GM21529 (cell line): ENCODE measurements around the gene EFNA1.
"Not testable (repeated sequence)": the region's sequence is repeated elsewhere in the genome, so short reads cannot be mapped to it uniquely, and the experiment has no call there.

ENCODE experiments used
- ATAC-seq: cut with Tn5 transposase; IDR thresholded peaks from one replicate; pipeline ENCODE4 v1.9.1; 2021; ENCODE audit not compliant: unreplicated experiment

EFNA1 gene

DNA sequence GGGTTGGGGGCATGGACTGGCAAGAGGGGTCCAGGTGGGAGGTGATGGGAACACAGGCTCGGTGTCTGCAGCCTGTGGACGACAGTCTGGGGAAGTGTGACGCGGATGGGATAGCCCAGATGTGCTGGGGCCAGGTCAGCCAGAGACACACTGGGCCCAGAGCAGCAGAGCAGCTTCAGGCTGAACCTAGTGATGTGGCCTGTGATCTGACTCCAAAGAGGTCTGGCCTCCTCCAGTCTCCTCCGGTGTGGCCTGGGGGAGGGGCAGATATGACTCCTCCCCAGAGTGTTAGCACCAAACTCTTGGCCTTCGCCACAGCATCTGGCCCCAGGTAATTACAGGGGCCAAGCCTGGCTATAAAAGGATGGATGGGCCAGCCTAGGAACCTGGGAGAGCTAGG, 35.5 kb upstream of the EFNA1 start:
- ATAC-seq: no peak

DNA sequence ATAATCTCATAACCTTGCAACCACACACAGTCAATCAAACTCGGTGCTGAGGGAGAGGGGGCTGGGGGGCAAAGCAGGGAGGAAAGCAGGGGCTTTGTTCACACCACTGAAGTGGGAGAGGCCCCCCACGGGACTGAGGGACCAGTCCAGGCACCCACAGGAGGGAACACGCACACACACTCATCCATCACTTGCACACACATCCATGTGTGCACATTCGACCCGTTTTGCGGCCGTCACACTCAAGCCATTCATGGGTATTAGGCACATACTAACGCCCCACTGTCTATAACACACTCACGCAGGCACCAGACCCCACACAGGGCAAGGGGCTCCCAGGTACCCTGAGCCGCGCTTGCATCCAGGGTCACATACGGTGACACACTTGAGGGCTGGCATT, 35.0 kb upstream of the EFNA1 start:
- no peak for ATAC-seq

DNA sequence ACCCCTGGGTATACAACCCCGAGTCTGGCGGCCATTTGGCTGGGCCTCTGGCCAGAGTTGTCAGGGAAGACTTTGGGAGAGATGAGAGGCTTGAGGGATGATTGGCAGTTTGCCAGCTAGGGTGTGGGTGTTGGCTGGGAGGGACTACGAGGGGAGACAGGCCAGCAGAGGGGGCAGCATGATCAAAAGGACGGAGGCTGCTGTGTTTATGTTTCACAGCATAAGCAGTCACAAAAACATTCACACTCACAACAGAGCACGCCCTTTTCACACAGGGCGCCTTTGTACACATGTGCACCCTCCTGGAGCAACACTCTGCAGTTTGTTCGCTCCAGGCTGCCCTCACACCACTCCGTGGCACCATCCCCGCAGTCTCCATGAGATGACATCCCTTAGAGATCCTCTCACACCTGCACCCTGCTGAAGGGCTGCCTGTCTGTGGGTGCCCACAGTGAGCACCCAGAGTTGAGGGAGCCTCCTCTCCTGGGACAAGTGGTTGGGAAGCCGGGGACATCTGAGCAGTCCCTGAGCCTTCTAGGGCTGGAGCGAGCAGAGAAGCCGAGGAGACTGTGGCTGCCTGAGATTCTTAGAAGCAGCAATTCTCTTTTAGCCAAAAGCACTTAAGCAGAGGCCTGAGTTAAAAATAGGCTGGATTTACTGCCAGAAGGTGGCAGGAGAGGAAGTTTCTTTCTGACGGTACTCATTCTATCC, 33.6 kb upstream of the EFNA1 start:
- no peak for ATAC-seq

GRCh38 chr1:155094622-155094948, 33.1 kb upstream of the EFNA1 start:
- ATAC-seq: no peak

DNA sequence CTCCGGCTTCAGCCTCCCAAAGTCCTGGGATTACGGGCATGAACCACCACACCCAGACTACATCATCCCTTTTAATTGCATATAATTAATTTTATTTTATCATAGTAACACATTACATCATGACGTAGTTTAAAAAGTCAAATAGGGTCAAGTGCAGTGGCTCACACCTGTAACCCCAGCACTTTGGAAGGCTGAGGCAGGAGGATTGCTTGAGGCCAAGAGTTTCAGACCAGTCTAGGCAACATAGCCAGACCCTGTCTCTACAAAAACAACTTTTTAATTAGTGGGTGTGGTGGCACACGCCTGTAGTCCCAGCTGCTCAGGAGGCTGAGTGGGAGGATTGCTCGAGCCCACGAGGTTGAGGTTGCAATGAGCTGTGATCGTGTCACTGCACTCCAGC, 28.3 kb upstream of the EFNA1 start:
- ATAC-seq: no peak

DNA sequence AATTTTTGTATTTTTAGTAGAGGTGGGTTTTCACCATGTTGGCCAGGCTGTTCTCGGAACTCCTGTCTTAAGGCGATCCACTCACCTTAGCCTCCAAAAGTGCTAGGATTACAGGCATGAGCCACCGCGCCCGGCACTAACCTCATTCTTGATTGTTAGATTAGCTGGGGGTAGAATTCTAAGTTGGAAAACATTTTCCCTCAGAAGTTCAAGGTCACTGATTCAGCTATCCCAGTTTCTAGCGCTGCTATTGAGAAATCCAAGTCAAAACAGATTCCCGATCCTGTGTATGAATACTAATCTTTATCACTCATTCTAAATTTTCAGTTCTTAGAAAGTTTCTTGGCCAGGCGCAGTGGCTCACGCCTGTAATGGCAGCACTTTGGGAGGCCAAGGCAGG, 24.4 kb upstream of the EFNA1 start:
- no peak for ATAC-seq

- ATAC-seq: no peak
Measured at GRCh38 chr1:155104605-155105534, 22.8 kb upstream of the EFNA1 start.

DNA sequence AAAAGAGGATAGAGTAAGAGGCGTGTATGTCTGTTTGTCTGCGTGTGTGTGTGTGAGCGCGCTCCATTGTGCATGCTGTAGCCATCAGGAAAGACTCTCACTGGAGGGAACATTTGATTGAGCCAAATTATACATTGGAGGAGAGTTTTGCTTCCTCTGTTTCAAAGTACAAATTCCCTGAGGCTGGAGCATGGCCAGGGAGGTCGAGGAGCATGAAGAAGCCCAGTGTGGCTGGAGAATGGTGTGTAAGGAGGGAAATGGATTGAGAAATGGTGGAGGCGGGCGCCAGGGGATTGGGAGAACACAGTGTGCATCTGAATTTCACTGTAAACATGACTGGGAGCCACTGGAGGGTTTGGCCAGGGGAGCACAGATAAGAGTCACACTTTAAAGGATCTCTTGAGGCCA, 22.1 kb upstream of the EFNA1 start:
- ATAC-seq: no peak

GRCh38 chr1:155106862-155107261, 20.8 kb upstream of the EFNA1 start:
- ATAC-seq: no peak

DNA sequence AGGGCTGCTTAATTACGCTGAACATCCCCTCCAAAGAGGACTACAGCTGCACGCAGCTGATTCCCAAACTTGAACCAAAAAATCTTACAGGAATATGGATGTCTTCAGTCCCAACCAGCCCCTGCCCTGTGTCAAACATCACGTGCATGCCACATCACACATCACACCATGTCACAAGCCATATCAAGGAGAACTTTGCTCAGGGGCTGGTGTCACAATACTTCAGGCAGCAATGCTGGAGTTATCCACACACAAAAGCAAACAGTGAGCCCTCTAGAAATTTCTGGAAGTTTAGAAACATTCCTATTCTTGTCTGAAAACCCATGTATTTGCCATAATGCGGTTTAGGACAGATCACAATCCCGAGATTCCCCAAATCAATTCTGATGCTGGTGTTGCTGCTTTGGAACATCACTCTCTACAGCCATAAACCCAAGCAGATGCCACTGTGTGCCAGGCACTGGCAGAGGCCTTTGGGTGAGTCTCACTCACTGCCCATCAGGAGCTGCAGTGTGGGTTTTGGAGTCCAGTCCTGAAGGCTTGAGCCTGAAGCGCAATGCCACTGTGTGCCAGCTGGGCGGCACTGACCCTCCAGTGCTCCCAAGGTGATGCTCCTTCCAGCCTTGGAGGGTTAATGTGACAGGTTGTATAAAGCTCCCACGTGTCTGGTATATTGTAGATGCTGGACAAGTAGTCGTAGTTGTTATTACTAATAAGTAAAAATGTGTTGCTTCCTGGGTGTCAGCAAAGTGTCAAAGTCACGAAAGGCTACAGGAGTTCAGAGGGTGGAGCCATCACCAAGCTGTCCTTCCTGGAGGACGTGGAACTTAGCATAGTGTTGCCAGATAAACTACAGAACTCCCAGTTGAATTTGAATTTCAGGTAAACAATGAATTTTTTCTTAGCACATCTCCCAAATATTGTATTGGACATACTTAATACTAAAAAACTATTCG, 20.1 kb upstream of the EFNA1 start:
- no peak for ATAC-seq

GRCh38 chr1:155108296-155108695, 19.4 kb upstream of the EFNA1 start:
- no peak for ATAC-seq

GRCh38 chr1:155110381-155110780, 17.3 kb upstream of the EFNA1 start:
- no peak for ATAC-seq

GRCh38 chr1:155110826-155111225, 16.9 kb upstream of the EFNA1 start:
- no peak for ATAC-seq

GRCh38 chr1:155113450-155113980, 14.2 kb upstream of the EFNA1 start:
- no peak for ATAC-seq

DNA sequence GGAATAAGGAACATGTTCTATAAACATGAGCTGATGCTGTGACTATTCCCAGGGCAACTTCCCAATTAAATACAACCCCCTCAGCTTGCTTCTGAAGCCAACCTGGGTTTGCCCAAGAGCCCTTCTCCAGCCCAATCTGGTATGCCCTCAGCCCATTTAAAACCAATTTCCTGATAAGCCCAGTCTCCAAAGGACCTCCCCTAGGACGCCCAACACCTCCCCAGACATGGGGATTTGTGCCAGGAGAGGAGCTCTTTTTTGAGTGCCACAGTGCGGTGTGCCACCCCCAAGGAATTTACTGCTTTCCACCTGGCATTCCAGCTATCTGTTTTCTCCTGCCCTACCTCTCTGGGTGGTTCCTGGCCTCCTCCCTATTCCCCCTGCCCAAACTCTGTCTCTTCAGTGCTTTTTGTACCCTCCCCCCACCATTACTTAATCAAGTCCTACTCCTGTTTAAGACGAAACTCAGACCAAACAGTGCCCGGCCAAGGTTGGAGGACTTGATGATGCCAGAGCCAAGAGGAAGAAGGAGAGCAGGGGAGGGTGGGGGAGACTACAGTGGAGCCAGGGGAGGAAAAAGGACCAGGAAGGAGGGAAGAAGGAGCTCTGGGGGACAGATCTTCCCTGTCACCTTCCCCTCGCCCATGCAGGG, 11.4 kb upstream of the EFNA1 start:
- ATAC-seq: no peak

DNA sequence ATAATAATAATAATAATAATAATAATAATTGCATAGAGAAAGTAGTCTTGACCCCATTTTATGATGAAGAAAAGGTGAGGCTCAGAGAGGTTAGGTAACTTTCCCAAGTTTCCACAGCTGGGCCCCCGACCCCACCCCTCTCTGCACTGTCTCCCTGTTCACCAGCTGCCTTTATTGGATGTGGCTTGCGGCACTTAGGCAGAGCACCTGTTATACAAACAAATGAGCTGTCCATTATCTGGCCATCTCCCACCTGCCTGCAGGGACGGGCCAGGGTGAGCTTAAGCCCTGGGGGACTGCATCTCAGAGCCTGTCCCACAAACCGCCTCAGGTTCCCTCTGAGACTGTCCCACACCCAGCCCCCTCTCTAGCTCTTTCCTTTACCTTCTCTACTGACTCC, 10.1 kb upstream of the EFNA1 start:
- no peak for ATAC-seq

GRCh38 chr1:155118090-155118489, 9.6 kb upstream of the EFNA1 start:
- ATAC-seq: not testable (repeated sequence)

- no peak for ATAC-seq
Measured at GRCh38 chr1:155120253-155120652, 7.4 kb upstream of the EFNA1 start.

GRCh38 chr1:155121249-155121648, 6.4 kb upstream of the EFNA1 start:
- ATAC-seq: no peak

DNA sequence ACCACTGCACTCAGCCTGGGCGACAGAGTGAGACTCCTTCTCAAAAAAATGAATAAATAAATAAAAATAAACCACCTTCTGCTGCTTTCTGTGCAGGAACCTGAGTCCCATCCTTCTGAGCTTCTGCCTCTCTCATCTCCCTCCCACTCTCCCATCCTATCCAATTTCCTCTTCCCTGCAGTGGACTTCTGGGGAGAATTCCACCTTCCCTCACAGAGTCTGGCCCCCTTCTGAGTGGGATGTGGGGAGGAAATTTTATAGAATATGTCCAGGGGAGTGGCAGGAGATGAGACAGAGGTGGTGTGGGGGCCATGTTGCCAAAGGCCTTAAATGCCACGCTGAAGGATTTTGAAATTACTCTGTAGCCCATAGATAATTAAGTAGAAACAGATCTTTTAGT, 5.4 kb upstream of the EFNA1 start:
- no peak for ATAC-seq

- ATAC-seq: no peak
Measured at GRCh38 chr1:155123801-155124200, 3.9 kb upstream of the EFNA1 start.
